H1 (cell line): ENCODE measurements around the gene PPP1R14B. TPM values are rescaled to one million over a fixed set of nuclear protein-coding genes. Genes with fewer than 3 reads are reported as not detected.

Source experiments
- CTCF ChIA-PET: fragments of 300-600 bp; sonication (Branson Sonifier 250); formaldehyde crosslinking; loops from one replicate; lab custom pipeline; 2021; ENCODE audit not compliant: partially characterized antibody; lab: Charles Lee
- POLR2A ChIA-PET: fragments of 300-600 bp; sonication (Branson Sonifier 250); formaldehyde crosslinking; loops from one replicate; lab custom pipeline; 2021; ENCODE audit warnings: inconsistent platforms; ENCODE audit not compliant: partially characterized antibody; lab: Charles Lee
- DNase-seq, 2 experiments: peaks; one replicate each; pipeline versions ENCODE4 v3.0.0 to v3.0.0-alpha.2; 2010 to 2022; ENCODE audit warnings: low spot score in 2 of 2, low read depth in 1 of 2, mixed read lengths in 1 of 2
- FAIRE-seq: peaks from 2 replicates; lab custom pipeline; 2011; peaks lifted over from hg19 to GRCh38; lab: Jason Lieb, UNC
- H2AFZ ChIP-seq: 2 replicates; pipeline ENCODE4 v1.8.1; 2012; ENCODE audit warnings: low read length, inconsistent platforms
- H2AK5ac ChIP-seq: 2 replicates; pipeline ENCODE4 v1.6.1; 2013; ENCODE audit warnings: low read depth, low read length
- H2BK120ac ChIP-seq: replicated peaks from 2 replicates; pipeline ENCODE3; 2013; ENCODE audit warnings: low read depth, low read length, inconsistent platforms
- H2BK12ac ChIP-seq: 2 replicates; pipeline ENCODE4 v1.6.1; 2013; ENCODE audit warnings: low read depth, low read length
- H2BK15ac ChIP-seq: 2 replicates; pipeline ENCODE4 v1.6.1; 2013; ENCODE audit warnings: low read length
- H2BK20ac ChIP-seq: 2 replicates; pipeline ENCODE4 v1.6.1; 2013; ENCODE audit warnings: low read length
- H2BK5ac ChIP-seq: 2 replicates; pipeline ENCODE4 v1.6.1; 2013; ENCODE audit warnings: low read depth, low read length
- H3K14ac ChIP-seq: 2 replicates; pipeline ENCODE4 v1.6.1; 2013; ENCODE audit warnings: inconsistent platforms; ENCODE audit not compliant: insufficient read length
- H3K18ac ChIP-seq: 2 replicates; pipeline ENCODE4 v1.6.1; 2013; ENCODE audit warnings: low read length; ENCODE audit errors: extremely low read depth
- H3K23ac ChIP-seq: 2 replicates; pipeline ENCODE4 v1.6.1; 2013; ENCODE audit warnings: inconsistent platforms; ENCODE audit not compliant: insufficient read length
- H3K23me2 ChIP-seq: 2 replicates; pipeline ENCODE4 v1.6.1; 2013; ENCODE audit warnings: low read depth, low read length
- H3K27ac ChIP-seq: 2 replicates; pipeline ENCODE4 v1.6.1; 2011; ENCODE audit warnings: low read depth, low read length, inconsistent platforms
- H3K27me3 ChIP-seq, 4 experiments: replicated peaks in 1 of 4; 1 replicate in 1 of 4; 2 replicates in 3 of 4; pipeline versions ENCODE4 v1.6.1 to v1.8.1; 2011 to 2013; ENCODE audit warnings: low read length in 3 of 4, mild to moderate bottlenecking in 3 of 4, inconsistent platforms in 2 of 4, mixed read lengths in 2 of 4, moderate library complexity in 1 of 4; ENCODE audit not compliant: control insufficient read depth in 3 of 4, insufficient read depth in 3 of 4; ENCODE audit errors: extremely low read depth in 1 of 4
- H3K36me3 ChIP-seq, 4 experiments: 2 replicates each; pipeline versions ENCODE4 v1.6.1 to v1.8.1; 2011 to 2013; ENCODE audit warnings: mild to moderate bottlenecking in 4 of 4, low read length in 3 of 4, moderate library complexity in 2 of 4, control low read depth in 1 of 4, inconsistent platforms in 1 of 4; ENCODE audit not compliant: insufficient read depth in 4 of 4, control insufficient read depth in 2 of 4
- H3K4ac ChIP-seq: replicated peaks from 2 replicates; pipeline ENCODE3; 2013; ENCODE audit warnings: low read length, low read depth, mixed read lengths, inconsistent platforms; ENCODE audit not compliant: insufficient read length
- H3K4me1 ChIP-seq, 4 experiments: replicated peaks in 1 of 4; 1 replicate in 1 of 4; 2 replicates in 3 of 4; pipeline versions ENCODE4 v1.6.1 to v1.8.1; 2011 to 2013; ENCODE audit warnings: low read length in 3 of 4, inconsistent platforms in 2 of 4, mixed read lengths in 1 of 4; ENCODE audit not compliant: insufficient read depth in 4 of 4, control insufficient read depth in 3 of 4
- H3K4me2 ChIP-seq, 2 experiments: 2 replicates each; pipeline versions ENCODE4 v1.6.1 to v1.8.1; 2011 to 2013; ENCODE audit warnings: low read depth in 2 of 2, low read length in 2 of 2, control low read depth in 1 of 2, inconsistent platforms in 1 of 2, mild to moderate bottlenecking in 1 of 2; ENCODE audit not compliant: insufficient read depth in 1 of 2
- H3K4me3 ChIP-seq, 4 experiments: fragments of 200-600, 300-600 bp in 1 of 4; sonication (generic), shearing (Covaris generic), sonication (Bioruptor Twin) in 1 of 4; 2 replicates each; pipeline versions ENCODE4 v1.5.1 to v1.8.1; 2011 to 2016; ENCODE audit warnings: low read length in 4 of 4, low read depth in 3 of 4, control low read depth in 2 of 4, inconsistent platforms in 2 of 4, mild to moderate bottlenecking in 2 of 4, mixed read lengths in 1 of 4, moderate library complexity in 1 of 4; ENCODE audit not compliant: insufficient read depth in 2 of 4; ENCODE audit errors: extremely low read depth in 1 of 4
- H3K56ac ChIP-seq: replicated peaks from 2 replicates; pipeline ENCODE3; 2013; ENCODE audit warnings: low read depth, mild to moderate bottlenecking, mixed read lengths, low read length, inconsistent platforms; ENCODE audit not compliant: insufficient read length
- H3K79me1 ChIP-seq: 2 replicates; pipeline ENCODE4 v1.6.1; 2013; ENCODE audit warnings: low read depth, low read length, control low read depth
- H3K79me2 ChIP-seq, 2 experiments: 2 replicates each; pipeline versions ENCODE4 v1.6.1 to v1.8.1; 2012 to 2013; ENCODE audit warnings: low read length in 2 of 2, mild to moderate bottlenecking in 2 of 2, inconsistent platforms in 1 of 2; ENCODE audit not compliant: insufficient read depth in 2 of 2, control insufficient read depth in 1 of 2
- H3K9ac ChIP-seq, 4 experiments: replicated peaks in 1 of 4; 1 replicate in 1 of 4; 2 replicates in 3 of 4; pipeline versions ENCODE4 v1.6.1 to v1.8.1; 2011 to 2013; ENCODE audit warnings: low read depth in 3 of 4, low read length in 3 of 4, control low read depth in 2 of 4, mild to moderate bottlenecking in 2 of 4, moderate library complexity in 2 of 4, inconsistent platforms in 1 of 4; ENCODE audit errors: extremely low read depth in 1 of 4
- H3K9me3 ChIP-seq, 2 experiments: 2 replicates each; pipeline versions ENCODE4 v1.6.1 to v1.8.1; 2012 to 2013; ENCODE audit warnings: mild to moderate bottlenecking in 2 of 2, moderate library complexity in 2 of 2, control low read depth in 1 of 2, inconsistent platforms in 1 of 2, low read depth in 1 of 2, low read length in 1 of 2, mixed read lengths in 1 of 2; ENCODE audit not compliant: insufficient read depth in 2 of 2
- H4K20me1 ChIP-seq, 2 experiments: replicated peaks in 1 of 2; 2 replicates each; pipeline versions ENCODE3 to v1.8.1; 2011 to 2013; ENCODE audit warnings: inconsistent platforms in 2 of 2, low read length in 2 of 2, mild to moderate bottlenecking in 1 of 2; ENCODE audit not compliant: insufficient read depth in 2 of 2, control insufficient read depth in 1 of 2
- H4K5ac ChIP-seq: 2 replicates; pipeline ENCODE4 v1.6.1; 2013; ENCODE audit warnings: low read length, low read depth, mixed read lengths, inconsistent platforms; ENCODE audit not compliant: insufficient read length
- H4K8ac ChIP-seq: 2 replicates; pipeline ENCODE4 v1.8.0; 2013; ENCODE audit warnings: mild to moderate bottlenecking, moderate library complexity, low read length, inconsistent platforms; ENCODE audit not compliant: insufficient read depth; ENCODE audit errors: extremely low read depth
- H4K91ac ChIP-seq: replicated peaks from 2 replicates; pipeline ENCODE3; 2013; ENCODE audit warnings: low read length, mixed read lengths, inconsistent platforms; ENCODE audit not compliant: insufficient read length
- CBX5 ChIP-seq: fragments of 300-800, 300-1000 bp; sonication (generic); IDR thresholded peaks from 2 replicates; pipeline ENCODE4 v1.7.1; 2016; ENCODE audit warnings: antibody characterized with exemption, low read length, low read depth
- CHD2 ChIP-seq: IDR thresholded peaks from 2 replicates; pipeline ENCODE4 v1.6.1; 2012; ENCODE audit warnings: low read length, improper control_type of control experiment
- MAX ChIP-seq: IDR thresholded peaks from 2 replicates; pipeline ENCODE4 v1.6.1; 2012; ENCODE audit warnings: inconsistent platforms
- SIRT6 ChIP-seq: IDR thresholded peaks from one replicate; pipeline ENCODE4 v1.7.1; 2012; ENCODE audit warnings: low read length, inconsistent platforms
- SP2 ChIP-seq: IDR thresholded peaks from 2 replicates; pipeline ENCODE4 v1.6.1; 2012; ENCODE audit warnings: mild to moderate bottlenecking, low read length, inconsistent platforms
- SP4 ChIP-seq: IDR thresholded peaks from 2 replicates; pipeline ENCODE4 v1.6.1; 2012; ENCODE audit warnings: low read length, inconsistent platforms
- YY1 ChIP-seq: IDR thresholded peaks from 2 replicates; pipeline ENCODE4 v1.6.1; 2011; ENCODE audit warnings: low read depth, mild to moderate bottlenecking, low read length
- WGBS, 2 experiments: shearing (Covaris generic) in 1 of 2; methylation state at CpG; one replicate each; pipeline versions ENCODE4 v1.1.6 to v1.1.7; 2013 to 2015; ENCODE audit warnings: low lambda C conversion rate in 2 of 2, mixed read lengths in 2 of 2, inconsistent platforms in 1 of 2, low coverage in 1 of 2, missing lambda C conversion rate in 1 of 2; ENCODE audit not compliant: insufficient replicate concordance in 2 of 2, insufficient coverage in 1 of 2, insufficient read length in 1 of 2; ENCODE audit errors: extremely low coverage in 1 of 2, missing lambda C conversion rate in 1 of 2; 5-methylcytosine and 5-hydroxymethylcytosine counted together
- polyA plus RNA-seq, 7 experiments: library from polyadenylated mRNA; depleted of rRNA in 3 of 7; stranded (reverse) in 5 of 7; unstranded in 2 of 7; fragments of >200 nt in 5 of 7; fragments of 200-250 nt in 2 of 7; gene quantifications; 1 replicate in 5 of 7; 2 replicates in 1 of 7; 4 replicates in 1 of 7; pipeline versions ENCODE4 v1.2.1 to v1.2.3, GENCODE V29; 2011 to 2013; ENCODE audit warnings: missing spikeins in 2 of 7, mixed read lengths in 2 of 7
- total RNA-seq: library from RNA; stranded (reverse); fragmentation: NEBNext Ultra II Directional; extraction: Animal tissue kit (Norgen Biotek cat#: 25700); gene quantifications from 2 replicates; pipeline ENCODE4 v1.2.1, GENCODE V29; 2021

The PPP1R14B gene
- total and polyA plus RNA-seq, 2 of the 8 experiments (the other 6 are each of a cell fraction or from before 2014, with no cell fraction given), result 265 to 419 TPM

DNA sequence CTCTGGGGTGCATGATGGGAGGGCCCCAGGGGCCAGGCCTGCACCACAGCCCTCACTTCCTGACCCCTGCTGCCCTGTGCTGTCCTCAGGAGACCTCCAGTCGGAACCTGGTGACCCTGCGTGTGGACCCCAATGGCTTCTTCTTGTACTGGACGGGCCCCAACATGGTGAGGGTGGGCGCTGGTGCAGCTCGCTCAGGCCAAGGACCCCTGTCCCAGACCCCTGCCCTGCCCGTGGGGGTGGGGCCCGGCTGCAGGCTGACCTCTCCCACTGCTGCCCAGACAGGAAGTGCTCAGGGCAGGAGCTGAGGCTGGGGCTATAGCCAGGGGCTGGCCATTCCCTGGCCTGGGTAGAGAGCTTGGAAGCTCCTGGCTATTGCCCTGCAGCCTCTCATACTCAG, 7.6 kb upstream of the PPP1R14B start:
- Histone ChIP-seq H3K23me2 (peaks cover 10% of the 10 kb centered on the region; the same call in 1 of the 2 replicates), H4K91ac (no peak overlapping the region), H3K9ac (no peak overlapping the region), H3K4ac (no peak overlapping the region), H2BK20ac (no peak overlapping the region), H3K4me1 (peaks cover 0 to 23% (median 18%) of the 10 kb centered on the region in 4 experiments; a peak in 6 of 7 replicates), H3K36me3 (peaks cover 12 to 44% (median 24%) of the 10 kb centered on the region in 4 experiments), H3K79me1 (peaks cover 2% of the 10 kb centered on the region; the same call in 1 of the 2 replicates), H3K4me3 (no peak overlapping the region), H2BK5ac (no peak overlapping the region), H4K5ac (no peak overlapping the region), H2AFZ (no peak overlapping the region), H4K8ac (no peak overlapping the region), H2BK12ac (no peak overlapping the region), H3K79me2 (peaks cover 0 to 23% of the 10 kb centered on the region in 2 experiments; a peak in 1 of 4 replicates), H3K14ac (no peak overlapping the region), H4K20me1 (peaks cover 10 to 22% of the 10 kb centered on the region in 2 experiments), H3K4me2 (no peak overlapping the region), H2BK120ac (no peak overlapping the region), H3K27ac (no peak overlapping the region), H3K27me3 (no peaks in the 10 kb centered on the region), H3K23ac (no peak overlapping the region), H2BK15ac (no peak overlapping the region), H3K18ac (no peak overlapping the region), H3K56ac (no peak overlapping the region), H2AK5ac (no peak overlapping the region), H3K9me3 (no peaks in the 10 kb centered on the region)
- FAIRE-seq, result no peak
- CTCF ChIA-PET, result interaction anchor here (0.6 to 5.9 kb wide), 9 partner anchors 11 to 101 kb away, joined by 3 to 62 read pairs (median 4); no protein-coding TSS in a partner anchor
- TF ChIP-seq SP2 (no peak), SP4 (no peak), CBX5 (no peak), CHD2 (no peak), MAX (no peak), YY1 (no peak), SIRT6 (no peak)
- 92% methylated on average over 7 of the region's 7 CpGs; no CpG with 5 or more reads in 1 of the 2 experiments for WGBS, 2 experiments
- DNase-seq, result no peak
- POLR2A ChIA-PET, result interaction anchor here (0.7 to 7.1 kb wide), 4 partner anchors 10 to 49 kb away, joined by 3 to 101 read pairs (median 20); partner anchors contain the start of genes FKBP2 and PPP1R14B
